PC-3 (cell line): Measurements from ENCODE around the gene TAT. TPM values are rescaled to one million over a fixed set of nuclear protein-coding genes. Genes with fewer than 3 reads are reported as not detected.
"Not testable (repeated sequence)": the region's sequence is repeated elsewhere in the genome, so short reads cannot be mapped to it uniquely, and the experiment has no call there.

ENCODE experiments used
- ATAC-seq: fragments of 200-7000 bp; cut with Tn5 transposase; 2 replicates; pipeline ENCODE4 v1.9.1; 2020; ENCODE audit warnings: mild to moderate bottlenecking, moderate library complexity
- BruUV-seq: library from RNA; stranded (reverse); fragments of 400-500 nt; replicated peaks from 2 replicates; lab custom pipeline; 2021; lab: Mats Ljungman, UMichigan
- CTCF ChIA-PET: fragments of 300-600 bp; sonication (Branson Sonifier 250); formaldehyde crosslinking; loops from one replicate; lab custom pipeline; 2022; ENCODE audit warnings: antibody characterized with exemption; lab: Charles Lee
- POLR2A ChIA-PET: fragments of 300-600 bp; sonication (Branson Sonifier 250); formaldehyde crosslinking; loops from one replicate; lab custom pipeline; 2022; ENCODE audit warnings: antibody characterized with exemption; ENCODE audit not compliant: unreplicated experiment; lab: Charles Lee
- DNase-seq: peaks from one replicate; pipeline ENCODE4 v3.0.0-alpha.2; 2015
- H2AFZ ChIP-seq: fragments of 300-600 bp; sonication (generic); 2 replicates; pipeline ENCODE4 v1.6.0; 2016; ENCODE audit warnings: antibody characterized with exemption, low read length
- H3F3A ChIP-seq: fragments of 300-600 bp; sonication (generic); one replicate; pipeline ENCODE4 v1.6.0; 2017; ENCODE audit warnings: antibody characterized with exemption, low read length, control low read depth, mild to moderate bottlenecking; ENCODE audit not compliant: unreplicated experiment
- H3K27ac ChIP-seq: fragments of 300-600 bp; sonication (generic); 2 replicates; pipeline ENCODE4 v1.5.1; 2016; ENCODE audit warnings: mild to moderate bottlenecking, low read length
- H3K27me3 ChIP-seq: fragments of 300-600 bp; sonication (generic); 2 replicates; pipeline ENCODE4 v1.6.1; 2016; ENCODE audit warnings: low read length, mixed read lengths
- H3K36me3 ChIP-seq: fragments of 300-600 bp; sonication (generic); 2 replicates; pipeline ENCODE4 v1.6.1; 2016; ENCODE audit warnings: low read depth, mixed run types, low read length, mixed read lengths
- H3K4me1 ChIP-seq: fragments of 300-600 bp; sonication (generic); 2 replicates; pipeline ENCODE4 v1.5.1; 2016; ENCODE audit warnings: low read length; ENCODE audit not compliant: insufficient read depth
- H3K4me2 ChIP-seq: fragments of 300-600 bp; sonication (generic); 2 replicates; pipeline ENCODE4 v1.6.0; 2016; ENCODE audit warnings: low read length
- H3K4me3 ChIP-seq: fragments of 300-600 bp; sonication (generic); 2 replicates; pipeline ENCODE4 v1.5.1; 2016; ENCODE audit warnings: mild to moderate bottlenecking, low read length, mixed read lengths
- H3K79me2 ChIP-seq: fragments of 300-600 bp; sonication (generic); 2 replicates; pipeline ENCODE4 v1.6.1; 2017; ENCODE audit warnings: low read length, mixed read lengths
- H3K9ac ChIP-seq: fragments of 300-600 bp; sonication (generic); 2 replicates; pipeline ENCODE4 v1.6.0; 2016; ENCODE audit warnings: mild to moderate bottlenecking, low read length
- H3K9me2 ChIP-seq: fragments of 300-600 bp; sonication (generic); replicated peaks from 2 replicates; pipeline ENCODE4 v1.6.1; 2016; ENCODE audit warnings: mixed run types, low read length, mixed read lengths
- H3K9me3 ChIP-seq: fragments of 300-600 bp; sonication (generic); 2 replicates; pipeline ENCODE4 v1.6.1; 2016; ENCODE audit warnings: low read length, mixed read lengths
- H4K20me1 ChIP-seq: fragments of 300-600 bp; sonication (generic); 2 replicates; pipeline ENCODE4 v1.6.1; 2016; ENCODE audit warnings: low read length, mixed read lengths
- EZH2 ChIP-seq: fragments of 300-600 bp; sonication (generic); IDR thresholded peaks from one replicate; pipeline ENCODE4 v1.6.1; 2017; ENCODE audit warnings: antibody characterized with exemption, mild to moderate bottlenecking, low read length; ENCODE audit not compliant: unreplicated experiment
- EZH2phosphoT487 ChIP-seq: fragments of 300-600 bp; sonication (generic); IDR thresholded peaks from 2 replicates; pipeline ENCODE4 v1.6.1; 2018; ENCODE audit warnings: mild to moderate bottlenecking, antibody characterized with exemption, low read length, borderline replicate concordance
- intact Hi-C: fragments of 100-400 bp; cut with micrococcal nuclease; formaldehyde crosslinking; loops from 2 replicates; pipeline ENCODE4 v1.9.0; 2023
- total RNA-seq: library from RNA; depleted of rRNA; stranded (reverse); fragments of >200 nt; gene quantifications from 2 replicates; pipeline ENCODE4 v1.2.3, GENCODE V29; 2014
- TF ChIP-seq, protein P1 (sequence below): fragments of 300-600 bp; sonication (generic); conservative IDR thresholded peaks from 2 replicates; pipeline ENCODE4 v1.5.1; 2017; ENCODE audit warnings: antibody characterized with exemption, low read depth, mild to moderate bottlenecking, low read length

TAT gene
- total RNA-seq, 1 experiment from 2014 or later, result not detected

DNA sequence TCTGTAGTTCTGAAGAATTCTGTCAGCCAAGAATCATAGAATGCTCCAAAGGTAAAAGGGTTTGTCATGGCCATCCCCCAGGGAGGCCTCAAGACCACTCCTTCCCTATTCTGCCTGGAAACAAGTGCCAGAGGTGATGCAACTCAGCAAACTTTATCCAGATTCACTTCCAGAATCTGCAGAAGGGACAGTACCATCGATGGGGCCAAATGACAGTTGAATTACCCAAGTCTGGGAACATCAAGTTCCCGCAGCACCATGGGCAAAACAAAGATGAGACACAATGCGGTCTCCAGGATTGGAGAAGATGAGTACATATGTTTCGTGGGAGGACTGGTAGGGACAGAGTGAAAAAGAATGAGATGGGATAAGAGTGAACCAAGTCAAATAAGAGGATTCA, 13.7 kb upstream of the TAT start:
- POLR2A ChIA-PET, result no interaction called here
- Histone ChIP-seq H4K20me1 (no peaks in the 10 kb centered on the region), H3K9ac (no peak overlapping the region), H3K4me3 (no peak overlapping the region), H2AFZ (no peak overlapping the region), H3K9me3 (no peaks in the 10 kb centered on the region), H3K9me2 (no peaks in the 10 kb centered on the region), H3F3A (no peaks in the 10 kb centered on the region), H3K27me3 (peaks cover 7% of the 10 kb centered on the region), H3K79me2 (no peaks in the 10 kb centered on the region), H3K4me2 (no peak overlapping the region), H3K36me3 (no peaks in the 10 kb centered on the region), H3K4me1 (no peaks in the 10 kb centered on the region), H3K27ac (no peak overlapping the region)
- DNase-seq (no peak), ATAC-seq (no peak)
- BruUV-seq, result no TSS peak
- CTCF ChIA-PET, result no interaction called here
- intact Hi-C loops, result no loop called here
- TF ChIP-seq EZH2, result no peak
- TF ChIP-seq, protein P1, sequence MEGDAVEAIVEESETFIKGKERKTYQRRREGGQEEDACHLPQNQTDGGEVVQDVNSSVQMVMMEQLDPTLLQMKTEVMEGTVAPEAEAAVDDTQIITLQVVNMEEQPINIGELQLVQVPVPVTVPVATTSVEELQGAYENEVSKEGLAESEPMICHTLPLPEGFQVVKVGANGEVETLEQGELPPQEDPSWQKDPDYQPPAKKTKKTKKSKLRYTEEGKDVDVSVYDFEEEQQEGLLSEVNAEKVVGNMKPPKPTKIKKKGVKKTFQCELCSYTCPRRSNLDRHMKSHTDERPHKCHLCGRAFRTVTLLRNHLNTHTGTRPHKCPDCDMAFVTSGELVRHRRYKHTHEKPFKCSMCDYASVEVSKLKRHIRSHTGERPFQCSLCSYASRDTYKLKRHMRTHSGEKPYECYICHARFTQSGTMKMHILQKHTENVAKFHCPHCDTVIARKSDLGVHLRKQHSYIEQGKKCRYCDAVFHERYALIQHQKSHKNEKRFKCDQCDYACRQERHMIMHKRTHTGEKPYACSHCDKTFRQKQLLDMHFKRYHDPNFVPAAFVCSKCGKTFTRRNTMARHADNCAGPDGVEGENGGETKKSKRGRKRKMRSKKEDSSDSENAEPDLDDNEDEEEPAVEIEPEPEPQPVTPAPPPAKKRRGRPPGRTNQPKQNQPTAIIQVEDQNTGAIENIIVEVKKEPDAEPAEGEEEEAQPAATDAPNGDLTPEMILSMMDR, result no peak
- no peak for TF ChIP-seq EZH2phosphoT487

DNA sequence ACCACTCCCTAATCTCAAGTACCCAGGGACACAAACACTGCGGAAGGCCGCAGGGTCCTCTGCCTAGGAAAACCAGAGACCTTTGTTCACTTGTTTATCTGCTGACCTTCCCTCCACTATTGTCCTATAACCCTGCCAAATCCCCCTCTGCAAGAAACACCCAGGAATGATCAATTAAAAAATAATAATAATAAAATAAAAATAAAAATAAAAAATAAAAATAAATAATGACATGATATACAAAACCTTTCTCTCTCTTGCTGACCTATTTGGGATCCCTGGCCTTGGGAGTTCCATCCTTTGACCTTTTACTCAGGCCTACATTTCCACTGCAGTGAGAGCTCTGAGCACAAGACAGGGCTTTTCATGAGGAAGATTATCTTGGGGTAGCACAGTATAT, 13.2 kb upstream of the TAT start:
- H3F3A ChIP-seq, H3K79me2 ChIP-seq, DNase-seq, POLR2A ChIA-PET, H3K4me2 ChIP-seq, CTCF ChIA-PET, ATAC-seq, BruUV-seq, H3K4me1 ChIP-seq, H3K9me3 ChIP-seq, intact Hi-C loops, H3K27me3 ChIP-seq, H3K9ac ChIP-seq, H3K9me2 ChIP-seq, H3K27ac ChIP-seq, H3K4me3 ChIP-seq, H3K36me3 ChIP-seq, H4K20me1 ChIP-seq, H2AFZ ChIP-seq: not testable (repeated sequence)

DNA sequence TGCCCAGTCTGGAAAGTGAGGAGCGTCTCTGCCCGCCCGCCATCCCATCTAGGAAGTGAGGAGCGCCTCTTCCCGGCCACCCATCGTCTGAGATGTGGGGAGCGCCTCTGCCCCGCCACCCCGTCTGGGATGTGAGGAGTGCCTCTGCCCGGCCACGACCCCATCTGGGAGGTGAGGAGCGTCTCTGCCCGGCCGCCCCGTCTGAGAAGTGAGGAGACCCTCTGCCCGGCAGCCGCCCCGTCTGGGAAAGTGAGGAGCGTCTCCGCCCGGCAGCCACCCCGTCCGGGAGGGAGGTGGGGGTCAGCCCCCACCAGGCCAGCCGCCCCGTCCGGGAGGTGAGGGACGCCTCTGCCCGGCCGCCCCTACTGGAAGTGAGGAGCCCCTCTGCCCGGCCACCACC, 12.4 kb upstream of the TAT start:
- H3K9ac ChIP-seq, CTCF ChIA-PET, ATAC-seq, H3F3A ChIP-seq, H3K4me2 ChIP-seq, H3K79me2 ChIP-seq, intact Hi-C loops, BruUV-seq, H4K20me1 ChIP-seq, H3K27me3 ChIP-seq, H3K4me3 ChIP-seq, H3K36me3 ChIP-seq, H3K4me1 ChIP-seq, DNase-seq, POLR2A ChIA-PET, H3K9me2 ChIP-seq, H3K9me3 ChIP-seq, H2AFZ ChIP-seq, H3K27ac ChIP-seq: not testable (repeated sequence)

DNA sequence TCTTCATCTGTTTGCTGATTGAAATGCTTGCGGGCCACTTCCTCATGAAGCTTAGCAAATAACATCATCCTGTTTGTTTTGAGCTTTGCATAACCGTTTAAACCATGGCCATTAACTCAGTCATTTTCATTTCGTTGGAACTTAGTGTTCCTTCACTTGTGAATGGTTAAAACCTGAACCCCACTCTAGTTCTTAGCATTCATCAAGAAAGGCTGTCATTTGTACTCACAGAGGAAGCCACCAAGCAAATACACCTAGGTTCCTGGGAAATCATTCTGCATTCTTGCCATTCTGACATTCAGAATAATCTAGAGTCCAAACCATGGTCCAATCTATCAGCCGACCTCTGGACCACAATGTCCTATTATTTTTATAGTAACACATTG, 8.4 kb upstream of the TAT start:
- Histone ChIP-seq H3F3A (no peaks in the 10 kb centered on the region), H3K9me2 (no peaks in the 10 kb centered on the region), H3K27me3 (peaks cover 19% of the 10 kb centered on the region), H3K4me3 (no peak overlapping the region), H3K9me3 (no peaks in the 10 kb centered on the region), H4K20me1 (no peaks in the 10 kb centered on the region), H3K36me3 (no peaks in the 10 kb centered on the region), H3K4me1 (no peaks in the 10 kb centered on the region; the same call in 1 of the 2 replicates), H3K79me2 (no peaks in the 10 kb centered on the region), H3K9ac (no peak overlapping the region), H2AFZ (no peak overlapping the region), H3K4me2 (no peak overlapping the region; the same call in 1 of the 2 replicates), H3K27ac (no peak overlapping the region)
- BruUV-seq, result no TSS peak
- intact Hi-C loops, result no loop called here
- ATAC-seq (no peak), DNase-seq (no peak)
- ChIA-PET POLR2A (no interaction called here), CTCF (interaction anchor here (0.6 kb wide), 1 partner anchor 83 kb away, joined by 3 read pairs; no protein-coding TSS in a partner anchor)
- TF ChIP-seq, protein P1, result no peak
- no peak for TF ChIP-seq EZH2
- TF ChIP-seq EZH2phosphoT487, result no peak
